Cardiac muscle cell (in vitro differentiated cells and primary cell): ENCODE data around the gene GALNT9. TPM values are rescaled to one million over a fixed set of nuclear protein-coding genes. Genes with fewer than 3 reads are reported as not detected.

Experiments used
- DNase-seq, 2 donors: peaks; one replicate each; pipeline versions ENCODE4 v3.0.0 to v3.0.0-alpha.2; 2010 to 2017; ENCODE audit warnings: low read depth in 1 of 2, low spot score in 1 of 2
- H3K27ac ChIP-seq: fragments of 200-600 bp; sonication (generic); 2 replicates; pipeline ENCODE4 v1.5.1; 2016
- H3K27me3 ChIP-seq: fragments of 200-600 bp; sonication (generic); 2 replicates; pipeline ENCODE4 v1.6.0; 2016; ENCODE audit warnings: control low read depth
- H3K36me3 ChIP-seq: fragments of 200-600 bp; sonication (generic); 2 replicates; pipeline ENCODE4 v1.5.1; 2016; ENCODE audit warnings: control low read depth
- H3K4me1 ChIP-seq: fragments of 200-600 bp; sonication (generic); 2 replicates; pipeline ENCODE4 v1.8.1; 2017; ENCODE audit warnings: low read depth, mild to moderate bottlenecking, mixed run types
- H3K4me3 ChIP-seq: fragments of 200-600 bp; sonication (generic); 2 replicates; pipeline ENCODE4 v1.5.1; 2016; ENCODE audit warnings: mild to moderate bottlenecking
- H3K9me3 ChIP-seq: fragments of 200-600 bp; sonication (generic); 2 replicates; pipeline ENCODE4 v1.5.1; 2017; ENCODE audit warnings: low read depth, mild to moderate bottlenecking, control low read depth
- polyA plus RNA-seq: library from polyadenylated mRNA; unstranded; fragments of >200 nt; fragmentation: Nextera tagmentation; extraction: Ambion mirVana; gene quantifications from 2 replicates; pipeline ENCODE4 v1.2.1, GENCODE V29; 2016
- total RNA-seq: library from RNA; depleted of rRNA; stranded (reverse); fragments of >200 nt; gene quantifications from 2 replicates; pipeline ENCODE4 v1.2.3, GENCODE V29; 2016
- TF ChIP-seq, protein P1 (sequence below): IDR thresholded peaks from 2 replicates; pipeline ENCODE4 v1.5.1; 2012; ENCODE audit warnings: low read depth, mild to moderate bottlenecking, low read length

The GALNT9 gene
- total and polyA plus RNA-seq, 2 experiments from 2014 or later, result 0.42 to 0.45 TPM

DNA sequence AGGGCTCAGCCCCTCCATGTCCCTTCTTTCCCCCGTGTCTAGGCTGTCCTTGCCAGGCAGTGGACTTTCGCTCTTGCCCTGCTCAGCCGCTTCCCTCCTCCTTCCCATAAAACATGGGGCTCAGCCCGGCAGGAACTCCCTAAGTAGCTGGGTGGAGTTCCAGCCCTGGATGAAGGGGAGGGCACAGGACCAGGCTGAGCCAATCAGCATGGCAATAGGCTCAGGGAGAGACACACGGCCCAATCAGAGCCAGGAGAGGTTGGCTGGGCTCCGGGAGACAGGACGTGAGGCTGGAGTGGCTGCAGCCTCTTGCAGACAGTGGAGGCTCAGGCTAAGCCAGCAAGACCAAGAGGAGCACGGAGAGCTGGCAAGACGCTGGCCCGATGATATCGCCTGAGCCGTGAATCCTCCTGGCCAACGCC is 54.3 kb downstream of the GALNT9 start:
- H3K4me3 ChIP-seq, result no peak overlapping the region
- no peaks in the 10 kb centered on the region for H3K4me1 ChIP-seq
- TF ChIP-seq, protein P1, sequence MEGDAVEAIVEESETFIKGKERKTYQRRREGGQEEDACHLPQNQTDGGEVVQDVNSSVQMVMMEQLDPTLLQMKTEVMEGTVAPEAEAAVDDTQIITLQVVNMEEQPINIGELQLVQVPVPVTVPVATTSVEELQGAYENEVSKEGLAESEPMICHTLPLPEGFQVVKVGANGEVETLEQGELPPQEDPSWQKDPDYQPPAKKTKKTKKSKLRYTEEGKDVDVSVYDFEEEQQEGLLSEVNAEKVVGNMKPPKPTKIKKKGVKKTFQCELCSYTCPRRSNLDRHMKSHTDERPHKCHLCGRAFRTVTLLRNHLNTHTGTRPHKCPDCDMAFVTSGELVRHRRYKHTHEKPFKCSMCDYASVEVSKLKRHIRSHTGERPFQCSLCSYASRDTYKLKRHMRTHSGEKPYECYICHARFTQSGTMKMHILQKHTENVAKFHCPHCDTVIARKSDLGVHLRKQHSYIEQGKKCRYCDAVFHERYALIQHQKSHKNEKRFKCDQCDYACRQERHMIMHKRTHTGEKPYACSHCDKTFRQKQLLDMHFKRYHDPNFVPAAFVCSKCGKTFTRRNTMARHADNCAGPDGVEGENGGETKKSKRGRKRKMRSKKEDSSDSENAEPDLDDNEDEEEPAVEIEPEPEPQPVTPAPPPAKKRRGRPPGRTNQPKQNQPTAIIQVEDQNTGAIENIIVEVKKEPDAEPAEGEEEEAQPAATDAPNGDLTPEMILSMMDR, result no peak

DNA sequence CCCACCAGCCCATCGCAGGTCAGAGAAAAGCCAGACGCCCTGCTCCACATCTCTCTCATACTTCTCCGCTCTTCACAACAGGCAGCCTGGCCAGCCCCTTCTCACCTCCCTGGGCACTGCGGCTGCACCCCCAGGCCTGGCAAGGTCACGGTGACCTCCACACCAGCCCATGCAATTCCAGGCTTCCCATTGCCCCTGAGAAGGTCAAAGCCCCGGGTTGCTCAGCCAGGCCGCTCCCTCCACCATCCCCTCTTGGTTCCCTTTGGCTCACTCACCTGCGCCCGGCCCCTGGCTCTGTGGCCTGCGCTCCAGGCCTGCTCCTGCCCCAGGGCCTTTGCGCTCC is 55.4 kb downstream of the GALNT9 start:
- H3K4me1 ChIP-seq, result no peaks in the 10 kb centered on the region

More for the DNA sequence above, 54.3 kb downstream of the GALNT9 start:
- Histone ChIP-seq H3K27ac (no peak overlapping the region), H3K27me3 (no peaks in the 10 kb centered on the region), H3K36me3 (no peaks in the 10 kb centered on the region), H3K9me3 (no peaks in the 10 kb centered on the region)
- DNase-seq, result peak in 1 of 2 donors; percentile 69

DNA sequence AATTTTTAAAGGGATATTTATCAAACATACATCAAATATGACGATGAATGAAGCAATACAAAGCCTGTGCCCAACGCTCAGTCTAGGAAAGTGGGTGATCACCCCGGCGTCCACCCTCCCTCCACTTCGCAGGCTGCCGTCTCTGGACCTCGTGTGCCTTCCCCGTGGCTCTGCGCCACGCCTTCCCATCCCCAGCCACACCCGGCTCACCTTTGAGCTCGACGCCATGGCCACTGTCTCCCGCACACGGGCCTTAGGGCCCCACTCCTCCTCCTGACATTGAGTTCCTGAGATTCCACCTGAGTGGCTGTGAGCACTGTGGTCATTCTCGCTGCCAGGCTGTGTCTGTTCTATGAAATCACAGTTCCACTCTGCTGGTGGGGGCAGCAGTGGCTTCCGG is 56.7 kb downstream of the GALNT9 start:
- no peaks in the 10 kb centered on the region for H3K36me3 ChIP-seq
- no peak for DNase-seq
- no peaks in the 10 kb centered on the region for H3K9me3 ChIP-seq
- no peaks in the 10 kb centered on the region for H3K4me1 ChIP-seq
- H3K4me3 ChIP-seq, result no peak overlapping the region
- no peaks in the 10 kb centered on the region for H3K27me3 ChIP-seq
- no peak overlapping the region for H3K27ac ChIP-seq
- TF ChIP-seq, protein P1, result no peak

More for the DNA sequence above, 55.4 kb downstream of the GALNT9 start:
- Histone ChIP-seq H3K27me3 (no peaks in the 10 kb centered on the region), H3K9me3 (no peaks in the 10 kb centered on the region), H3K4me3 (no peak overlapping the region), H3K36me3 (no peaks in the 10 kb centered on the region), H3K27ac (peak overlapping the region; percentile 2)
- DNase-seq, result no peak
- TF ChIP-seq, protein P1, result no peak

DNA sequence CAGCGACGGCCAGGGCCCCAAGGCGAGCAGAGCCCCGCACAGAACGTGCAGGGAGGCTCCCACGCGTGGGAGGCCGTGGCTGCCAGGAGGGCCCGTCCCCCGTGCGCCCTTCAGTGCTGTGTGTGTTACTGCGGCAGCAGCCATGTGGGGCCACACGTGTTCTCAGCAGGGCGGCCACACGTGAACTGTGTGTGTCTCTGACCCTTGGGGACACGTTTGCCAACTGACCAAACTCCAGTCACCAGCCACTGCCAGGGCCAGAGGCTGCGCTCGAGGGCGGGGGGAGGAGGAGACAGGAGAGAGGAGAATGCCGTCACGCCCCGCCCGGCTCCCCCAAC is 57.7 kb downstream of the GALNT9 start:
- Histone ChIP-seq H3K36me3 (no peaks in the 10 kb centered on the region), H3K4me1 (no peaks in the 10 kb centered on the region), H3K9me3 (no peaks in the 10 kb centered on the region), H3K4me3 (no peak overlapping the region), H3K27ac (no peak overlapping the region), H3K27me3 (no peaks in the 10 kb centered on the region)
- DNase-seq, result no peak
- TF ChIP-seq, protein P1, result no peak

DNA sequence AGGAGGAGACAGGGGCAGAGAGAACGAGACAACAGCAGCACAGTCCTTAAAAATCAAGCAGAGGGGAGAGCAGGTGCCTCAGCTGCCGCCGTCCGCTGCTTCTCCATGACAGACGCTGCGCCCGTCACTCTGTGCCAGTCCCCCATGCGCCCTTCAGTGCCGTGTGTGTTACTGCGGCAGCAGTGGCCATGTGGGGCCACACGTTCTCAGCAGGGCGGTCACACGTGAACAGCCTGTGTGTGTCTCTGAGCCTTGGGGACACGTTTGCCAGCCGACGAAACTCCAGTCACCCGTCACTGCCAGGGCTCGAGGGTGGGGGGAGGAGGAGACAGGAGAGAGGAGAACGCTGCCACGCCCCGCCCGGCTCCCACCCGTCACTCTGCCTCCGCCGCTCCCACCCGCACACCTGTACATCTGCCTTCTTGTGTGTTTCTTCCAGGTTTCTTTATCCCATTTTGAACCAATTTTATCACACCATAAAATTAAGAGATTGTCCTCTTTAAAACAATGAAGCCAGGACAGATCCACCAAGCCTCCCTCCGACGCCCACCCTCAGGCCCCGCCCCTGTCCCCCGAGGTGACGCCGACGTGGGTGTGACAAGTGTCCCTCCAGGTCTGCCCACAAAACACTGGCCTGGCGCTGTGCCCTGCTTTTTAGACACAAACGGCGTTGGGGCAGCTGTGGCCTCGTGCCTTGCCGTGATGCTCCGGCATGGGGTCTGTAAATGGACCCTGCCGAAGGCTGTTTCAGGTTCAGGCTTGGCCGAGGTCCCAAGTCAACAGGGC is 58.2 kb downstream of the GALNT9 start:
- TF ChIP-seq, protein P1, result no peak
- DNase-seq, result no peak
- no peaks in the 10 kb centered on the region for H3K36me3 ChIP-seq
- H3K4me1 ChIP-seq, result no peaks in the 10 kb centered on the region
- H3K4me3 ChIP-seq, result no peak overlapping the region
- H3K9me3 ChIP-seq, result no peaks in the 10 kb centered on the region
- no peak overlapping the region for H3K27ac ChIP-seq
- H3K27me3 ChIP-seq, result no peaks in the 10 kb centered on the region

DNA sequence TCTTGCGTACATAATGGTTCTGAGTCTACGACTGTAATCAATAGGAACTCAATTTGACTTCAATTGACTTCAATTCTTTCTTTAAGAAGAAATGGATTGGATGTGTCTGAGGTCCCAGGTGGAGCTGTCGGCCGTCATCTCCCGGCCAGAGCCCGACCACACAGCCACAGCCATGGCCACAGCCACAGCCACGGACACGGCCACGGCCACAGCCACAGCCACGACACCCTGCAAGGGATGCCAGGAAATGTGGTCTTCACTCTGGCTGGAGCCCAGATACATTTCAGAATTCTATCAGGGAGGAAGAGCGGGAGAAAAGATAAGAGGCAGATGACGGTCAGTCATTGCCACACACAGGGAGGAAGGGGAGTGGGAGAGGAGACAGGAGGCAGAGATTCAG is 58.9 kb downstream of the GALNT9 start:
- H3K36me3 ChIP-seq, result no peaks in the 10 kb centered on the region
- TF ChIP-seq, protein P1, result no peak
- no peak for DNase-seq
- H3K27ac ChIP-seq, result no peak overlapping the region
- H3K4me1 ChIP-seq, result no peaks in the 10 kb centered on the region
- H3K27me3 ChIP-seq, result no peaks in the 10 kb centered on the region
- H3K4me3 ChIP-seq, result no peak overlapping the region
- no peaks in the 10 kb centered on the region for H3K9me3 ChIP-seq
